ENCODE measurements around the gene SNAPC4.

DNA sequence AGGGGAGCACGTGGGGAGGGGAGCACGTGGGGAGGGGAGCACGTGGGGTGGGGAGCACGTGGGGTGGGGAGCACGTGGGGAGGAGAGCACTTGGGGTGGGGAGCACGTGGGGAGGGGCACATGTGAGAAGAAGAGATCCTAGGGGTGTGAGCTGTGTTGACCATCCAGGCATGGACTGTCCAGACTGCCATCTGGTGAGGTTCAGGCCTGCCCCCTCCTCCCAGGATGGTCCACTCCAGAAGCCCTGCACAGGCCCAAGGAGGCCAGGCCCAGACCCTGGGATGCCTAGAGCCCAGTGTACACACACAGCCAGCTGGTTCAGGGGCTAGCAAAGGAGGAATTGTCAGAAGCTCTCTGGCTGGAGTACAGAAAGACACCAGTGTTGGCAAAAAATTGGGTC is 2.3 kb downstream of the SNAPC4 start:
- TF ChIP-seq, protein P1, sequence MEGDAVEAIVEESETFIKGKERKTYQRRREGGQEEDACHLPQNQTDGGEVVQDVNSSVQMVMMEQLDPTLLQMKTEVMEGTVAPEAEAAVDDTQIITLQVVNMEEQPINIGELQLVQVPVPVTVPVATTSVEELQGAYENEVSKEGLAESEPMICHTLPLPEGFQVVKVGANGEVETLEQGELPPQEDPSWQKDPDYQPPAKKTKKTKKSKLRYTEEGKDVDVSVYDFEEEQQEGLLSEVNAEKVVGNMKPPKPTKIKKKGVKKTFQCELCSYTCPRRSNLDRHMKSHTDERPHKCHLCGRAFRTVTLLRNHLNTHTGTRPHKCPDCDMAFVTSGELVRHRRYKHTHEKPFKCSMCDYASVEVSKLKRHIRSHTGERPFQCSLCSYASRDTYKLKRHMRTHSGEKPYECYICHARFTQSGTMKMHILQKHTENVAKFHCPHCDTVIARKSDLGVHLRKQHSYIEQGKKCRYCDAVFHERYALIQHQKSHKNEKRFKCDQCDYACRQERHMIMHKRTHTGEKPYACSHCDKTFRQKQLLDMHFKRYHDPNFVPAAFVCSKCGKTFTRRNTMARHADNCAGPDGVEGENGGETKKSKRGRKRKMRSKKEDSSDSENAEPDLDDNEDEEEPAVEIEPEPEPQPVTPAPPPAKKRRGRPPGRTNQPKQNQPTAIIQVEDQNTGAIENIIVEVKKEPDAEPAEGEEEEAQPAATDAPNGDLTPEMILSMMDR (IDR thresholded peaks at IDR 0.05) = no peak
- no peak for TF ChIP-seq SIN3A (IDR thresholded peaks at IDR 0.05; ENCODE audit: borderline replicate concordance, insufficient read depth, low read depth, low read length)
- TF ChIP-seq, protein P2, sequence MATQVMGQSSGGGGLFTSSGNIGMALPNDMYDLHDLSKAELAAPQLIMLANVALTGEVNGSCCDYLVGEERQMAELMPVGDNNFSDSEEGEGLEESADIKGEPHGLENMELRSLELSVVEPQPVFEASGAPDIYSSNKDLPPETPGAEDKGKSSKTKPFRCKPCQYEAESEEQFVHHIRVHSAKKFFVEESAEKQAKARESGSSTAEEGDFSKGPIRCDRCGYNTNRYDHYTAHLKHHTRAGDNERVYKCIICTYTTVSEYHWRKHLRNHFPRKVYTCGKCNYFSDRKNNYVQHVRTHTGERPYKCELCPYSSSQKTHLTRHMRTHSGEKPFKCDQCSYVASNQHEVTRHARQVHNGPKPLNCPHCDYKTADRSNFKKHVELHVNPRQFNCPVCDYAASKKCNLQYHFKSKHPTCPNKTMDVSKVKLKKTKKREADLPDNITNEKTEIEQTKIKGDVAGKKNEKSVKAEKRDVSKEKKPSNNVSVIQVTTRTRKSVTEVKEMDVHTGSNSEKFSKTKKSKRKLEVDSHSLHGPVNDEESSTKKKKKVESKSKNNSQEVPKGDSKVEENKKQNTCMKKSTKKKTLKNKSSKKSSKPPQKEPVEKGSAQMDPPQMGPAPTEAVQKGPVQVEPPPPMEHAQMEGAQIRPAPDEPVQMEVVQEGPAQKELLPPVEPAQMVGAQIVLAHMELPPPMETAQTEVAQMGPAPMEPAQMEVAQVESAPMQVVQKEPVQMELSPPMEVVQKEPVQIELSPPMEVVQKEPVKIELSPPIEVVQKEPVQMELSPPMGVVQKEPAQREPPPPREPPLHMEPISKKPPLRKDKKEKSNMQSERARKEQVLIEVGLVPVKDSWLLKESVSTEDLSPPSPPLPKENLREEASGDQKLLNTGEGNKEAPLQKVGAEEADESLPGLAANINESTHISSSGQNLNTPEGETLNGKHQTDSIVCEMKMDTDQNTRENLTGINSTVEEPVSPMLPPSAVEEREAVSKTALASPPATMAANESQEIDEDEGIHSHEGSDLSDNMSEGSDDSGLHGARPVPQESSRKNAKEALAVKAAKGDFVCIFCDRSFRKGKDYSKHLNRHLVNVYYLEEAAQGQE (IDR thresholded peaks at IDR 0.05; ENCODE audit: insufficient read depth in 1 of 2, low read depth in 2 of 2, low read length in 1 of 2) = no peak
